Hematopoietic multipotent progenitor cell (in vitro differentiated cells): ENCODE data around the gene UCP3. TPM values are rescaled to one million over a fixed set of nuclear protein-coding genes. Genes with fewer than 3 reads are reported as not detected.
A peak's percentile ranks its signal among the peaks of the same experiment; 100 is the strongest.
"Not testable (repeated sequence)": the region's sequence is repeated elsewhere in the genome, so short reads cannot be mapped to it uniquely, and the experiment has no call there.

Experiments used
- DNase-seq, 3 donors: peaks; one replicate each; pipeline ENCODE4 v3.0.0-alpha.2; 2011 to 2015; ENCODE audit warnings: low read depth in 2 of 3, low spot score in 2 of 3
- total RNA-seq: library from RNA; depleted of rRNA; stranded (reverse); fragments of >200 nt; gene quantifications from one replicate; pipeline ENCODE4 v1.2.3, GENCODE V29; 2012

UCP3 gene
- total RNA-seq, 1 donor = 2.4 TPM

DNA sequence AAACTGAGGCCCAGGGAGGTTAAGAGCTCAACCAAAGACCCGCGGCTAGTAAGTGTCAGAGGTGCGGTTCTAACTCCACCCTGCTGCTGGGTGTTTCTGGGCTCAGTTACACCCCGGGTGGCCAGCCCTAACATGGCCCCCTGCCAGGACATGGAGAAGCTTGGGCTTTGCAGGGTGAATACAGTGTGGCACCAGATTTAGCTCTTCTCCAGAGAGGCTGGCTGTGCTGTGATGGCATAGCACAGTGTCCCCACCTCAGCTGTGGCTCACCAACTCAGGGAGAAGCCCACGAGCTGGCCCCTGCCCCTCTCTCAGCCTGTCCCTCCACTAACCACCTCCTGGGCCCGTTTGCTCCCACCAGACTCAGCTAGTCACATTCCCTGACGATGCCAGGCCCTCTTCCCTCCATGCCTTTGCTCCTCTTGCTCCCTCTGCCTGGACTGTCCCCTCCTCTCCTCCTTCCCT is 7.0 kb downstream of the UCP3 start:
- no peak for DNase-seq

DNA sequence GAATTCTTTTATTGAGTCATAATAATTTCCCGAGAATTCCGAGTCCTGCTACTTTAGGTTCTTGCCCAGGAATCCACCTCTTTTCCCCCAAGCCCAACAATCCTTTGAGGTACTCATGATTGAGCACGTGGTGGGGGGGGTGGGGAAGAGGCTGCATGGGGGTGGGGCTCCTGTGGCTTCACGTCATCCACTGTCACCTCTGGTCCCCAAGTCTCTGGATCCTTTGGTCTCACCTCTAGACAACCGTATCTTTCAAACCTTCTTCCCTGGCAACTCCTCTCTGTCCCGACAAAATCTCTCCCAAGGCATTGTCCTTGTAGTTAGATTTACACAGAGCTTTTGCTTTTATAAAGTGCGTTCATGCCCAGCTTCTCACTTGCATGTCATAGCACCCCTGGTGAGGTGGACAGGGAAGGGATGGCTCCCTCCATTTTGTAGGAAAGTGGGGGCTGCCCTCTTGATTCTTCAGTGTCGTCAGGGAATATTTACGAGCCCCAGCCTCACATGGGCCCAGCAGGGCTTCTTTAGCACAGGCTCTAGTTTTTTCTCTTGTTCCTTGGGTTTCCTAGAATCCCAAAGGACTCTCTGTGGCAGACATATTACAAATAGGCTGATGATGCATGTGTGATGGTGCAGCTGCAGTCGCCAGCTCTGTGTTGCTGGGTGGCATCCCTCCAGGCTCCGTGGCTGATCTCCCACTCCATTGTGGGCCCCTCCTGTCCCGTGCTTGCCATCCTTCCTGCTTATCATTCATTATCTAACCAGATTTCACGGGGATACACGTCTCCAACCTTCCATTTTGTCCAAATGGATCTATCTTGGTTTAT is 8.4 kb downstream of the UCP3 start:
- DNase-seq = no peak

DNA sequence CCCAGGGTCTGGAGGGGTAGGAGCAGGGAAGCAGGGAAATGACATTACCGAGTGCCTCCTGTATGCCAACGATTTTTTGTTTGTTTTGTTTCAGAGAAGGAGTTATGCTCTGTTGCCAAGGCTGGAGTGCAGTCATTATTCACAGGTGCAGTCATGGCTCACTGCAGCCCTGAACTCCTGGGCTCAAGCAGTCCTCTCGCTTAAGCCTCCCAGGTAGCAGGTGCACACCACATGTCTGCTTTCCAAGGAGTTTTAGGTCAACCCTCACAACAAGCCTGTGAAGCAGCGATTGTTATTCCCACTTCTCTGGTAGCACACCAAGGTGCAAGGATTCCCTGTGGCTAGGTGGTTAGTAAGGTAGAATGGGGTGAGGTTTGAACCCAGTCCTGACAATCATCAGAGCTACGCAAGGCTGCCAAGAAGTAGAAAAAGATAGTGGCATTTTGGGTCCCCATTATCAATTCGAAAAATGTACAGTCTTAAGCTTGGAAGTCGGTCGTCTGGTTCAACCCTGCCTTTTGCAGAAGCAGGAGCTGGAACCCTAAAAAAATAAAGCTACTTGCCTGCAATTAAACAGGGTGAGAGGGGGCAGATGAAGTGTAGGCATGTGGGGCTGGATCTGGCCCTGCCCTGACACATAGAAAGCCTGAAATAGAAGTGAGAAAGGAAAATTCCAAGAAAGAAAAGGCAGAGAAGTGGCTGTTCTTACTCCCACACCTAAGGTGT is 9.1 kb downstream of the UCP3 start:
- DNase-seq = no peak

DNA sequence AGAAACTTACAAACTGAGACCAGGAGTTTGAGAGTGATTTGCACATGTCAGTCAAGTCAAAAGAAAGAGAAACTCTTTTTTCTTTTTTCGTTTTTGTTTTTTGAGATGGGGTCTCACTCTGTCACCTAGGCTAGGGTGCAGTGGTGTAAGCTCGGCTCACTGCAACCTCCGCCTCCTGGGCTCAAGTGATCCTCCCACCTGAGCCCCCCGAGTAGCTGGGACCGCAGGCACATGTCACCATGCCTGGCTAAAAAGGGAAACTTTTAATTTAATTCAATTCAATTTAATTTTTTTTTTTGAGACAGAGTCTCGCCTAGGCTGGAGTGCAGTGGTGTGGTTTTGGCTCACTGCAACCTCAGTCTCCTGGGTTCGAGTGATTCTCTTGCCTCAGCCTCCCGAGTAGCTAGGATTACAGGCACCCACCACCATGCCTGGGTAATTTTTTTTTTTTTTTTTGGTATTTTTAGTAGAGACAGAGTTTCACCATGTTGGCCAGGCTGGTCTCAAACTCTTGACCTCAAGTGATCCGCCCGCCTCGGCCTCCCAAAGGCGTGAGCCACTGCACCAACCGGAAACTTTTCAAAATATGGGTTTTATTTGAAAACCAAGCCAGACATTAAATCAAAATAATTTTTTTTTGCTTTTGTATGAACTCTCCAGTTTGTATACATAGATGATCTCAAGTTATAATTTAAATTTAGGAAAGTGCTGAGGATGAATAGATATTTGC is 9.9 kb downstream of the UCP3 start:
- DNase-seq = no peak

DNA sequence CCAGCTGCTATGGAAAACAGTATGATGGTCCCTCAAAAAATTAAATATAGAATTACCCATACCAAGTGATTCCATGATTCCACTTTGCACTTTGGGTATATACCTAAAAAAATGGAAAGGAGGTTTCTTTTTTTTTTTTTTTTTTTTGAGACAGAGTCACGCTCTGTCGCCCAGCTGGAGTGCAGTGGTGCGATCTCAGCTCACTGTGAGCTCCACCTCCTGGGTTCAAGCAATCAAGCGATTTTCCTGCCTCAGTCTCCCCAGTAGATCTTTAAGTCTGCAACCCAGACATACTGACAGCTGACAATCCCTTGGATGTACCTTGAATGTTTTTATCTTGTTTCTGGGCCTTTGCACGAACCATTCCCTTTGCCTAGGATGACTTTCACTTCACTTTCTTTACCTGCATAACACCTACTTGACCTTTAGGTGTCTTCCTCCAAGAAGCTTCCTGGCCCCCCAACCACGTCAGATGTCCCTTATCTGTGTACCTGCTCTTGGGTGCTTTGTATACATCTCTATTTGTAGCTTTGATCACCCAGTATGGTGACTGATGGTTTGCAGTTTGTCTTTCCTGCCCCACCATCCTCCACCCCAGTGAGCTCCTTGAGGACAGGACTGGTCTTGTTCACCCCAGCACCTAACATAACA is 11.6 kb downstream of the UCP3 start:
- DNase-seq = no peak

DNA sequence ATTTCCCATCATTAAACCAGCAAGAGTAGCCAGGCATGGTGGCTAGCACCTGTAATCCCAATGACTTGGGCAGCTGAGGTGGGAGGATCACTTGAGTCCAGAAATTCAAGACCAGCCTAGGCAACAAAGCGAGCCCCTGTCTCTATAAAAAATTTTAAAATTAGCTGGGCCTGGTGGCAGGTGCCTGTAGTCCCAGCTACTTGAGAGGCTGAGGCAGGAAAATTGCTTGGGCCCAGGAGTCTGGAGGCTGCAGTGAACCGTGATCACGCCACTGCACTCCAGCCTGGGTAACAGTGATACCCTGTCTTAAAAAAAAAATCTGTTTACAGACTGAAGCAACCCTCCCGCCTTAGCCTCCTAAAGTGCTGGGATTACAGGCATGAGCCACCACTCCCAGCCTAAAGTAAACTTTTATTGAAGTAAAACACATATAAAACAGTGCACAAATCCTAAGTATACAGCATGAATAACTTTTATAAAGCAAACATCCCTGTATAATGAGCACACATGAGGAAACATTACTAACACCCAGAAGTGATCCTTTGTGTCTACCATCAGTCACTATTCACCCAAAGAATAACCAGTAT is 12.6 kb downstream of the UCP3 start:
- no peak for DNase-seq

DNA sequence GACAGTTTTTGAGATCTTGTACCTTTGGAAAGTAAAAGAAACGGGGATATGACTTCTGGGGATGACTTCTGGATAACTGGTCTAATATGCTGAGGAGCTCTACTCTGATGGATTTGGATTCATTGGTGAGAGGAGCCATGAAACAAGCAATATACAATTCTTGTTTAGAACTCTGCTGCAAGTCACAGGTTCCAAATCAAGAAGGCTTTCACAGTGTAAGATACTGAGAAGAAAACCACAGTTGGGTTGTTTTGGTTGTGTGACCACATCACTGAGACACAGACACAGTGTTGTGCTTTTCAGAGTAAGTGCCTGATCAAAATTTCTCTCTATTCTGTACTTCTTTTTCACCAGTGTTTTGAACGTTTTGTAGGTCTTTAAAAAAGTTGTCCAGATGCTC is 13.2 kb downstream of the UCP3 start:
- DNase-seq = peak in 1 of 3 donors; percentile 42

DNA sequence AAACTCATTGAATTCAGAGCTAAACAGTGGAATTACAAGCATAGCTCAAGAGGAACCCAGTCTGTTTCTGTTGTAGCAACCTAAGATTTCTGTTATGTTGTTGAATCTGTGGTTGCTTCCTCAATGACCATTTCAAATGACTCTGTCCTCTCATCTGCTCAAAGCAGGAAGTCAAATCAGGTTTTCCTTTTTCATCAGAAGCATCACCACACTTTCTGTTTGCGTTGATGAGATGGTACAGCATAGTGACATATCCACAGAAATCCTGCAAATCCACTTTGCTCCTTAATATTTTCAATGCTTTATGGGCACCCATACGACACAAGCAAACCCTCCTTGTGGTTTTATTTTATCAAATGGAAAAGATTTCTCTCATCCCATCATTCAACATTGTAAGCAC is 13.6 kb downstream of the UCP3 start:
- peak; percentile 58 to 88 (median 63) for DNase-seq

DNA sequence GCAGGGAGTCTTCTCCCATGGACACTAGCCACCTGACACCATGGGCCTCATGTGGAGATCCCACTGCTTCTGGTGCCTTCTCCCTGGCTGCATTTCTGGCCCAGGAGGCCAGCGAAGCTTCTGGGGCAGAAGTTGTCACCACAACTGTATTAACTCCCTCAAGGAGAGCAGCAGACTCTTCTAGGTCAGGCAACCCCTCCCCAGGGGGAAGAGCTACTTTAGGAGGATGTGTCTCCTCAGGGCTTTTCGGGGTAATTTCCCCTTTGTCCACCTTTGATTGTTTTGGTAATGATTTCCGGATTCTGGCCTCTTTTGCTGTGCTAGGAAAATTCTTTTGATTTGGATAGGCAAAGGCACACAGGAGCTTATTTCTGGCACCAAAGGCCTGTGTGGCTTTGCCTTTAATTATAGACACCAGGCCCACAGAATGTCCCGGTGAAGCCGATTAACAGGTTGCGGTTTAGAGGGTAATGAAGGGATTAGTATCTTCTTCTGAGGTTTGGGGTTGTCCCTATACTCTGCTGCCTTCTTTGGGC is 17.3 kb downstream of the UCP3 start:
- no peak for DNase-seq

DNA sequence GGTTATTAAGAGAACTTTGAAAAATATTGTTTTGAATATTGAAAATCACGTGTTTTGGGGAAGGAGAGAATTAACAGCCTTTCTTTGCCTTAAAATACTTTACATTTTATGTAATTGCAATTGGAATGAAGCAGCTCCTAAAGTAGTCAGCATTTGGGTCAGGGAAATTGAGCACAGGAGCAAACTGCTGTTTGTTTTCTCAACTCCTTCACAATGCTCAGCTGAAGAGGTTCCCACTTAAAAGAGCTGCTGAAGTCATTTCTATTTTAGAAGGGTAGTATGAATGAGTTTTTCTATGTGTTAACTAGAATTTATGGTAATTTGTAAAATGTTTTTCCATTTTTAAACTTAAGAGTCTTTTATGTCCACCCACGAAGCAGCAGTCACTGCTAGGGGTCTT is 18.2 kb downstream of the UCP3 start:
- no peak for DNase-seq

DNA sequence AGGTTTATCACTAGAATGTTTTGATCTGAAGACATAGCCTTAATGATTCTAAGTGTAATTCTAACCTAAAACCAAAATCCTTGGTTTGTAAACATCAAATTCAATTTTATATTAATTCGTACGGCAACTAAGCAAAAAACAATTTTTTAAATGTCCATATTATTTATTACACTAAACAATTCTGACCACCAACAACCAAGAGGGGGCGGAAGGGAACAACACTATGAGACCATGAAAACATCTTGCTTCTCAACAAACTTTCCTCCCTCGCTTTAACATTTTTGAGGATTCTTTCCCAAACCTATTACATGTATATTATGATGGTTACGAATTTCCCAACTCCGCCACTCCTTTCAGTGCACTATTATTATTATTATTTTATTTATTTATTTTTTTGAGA is 19.7 kb downstream of the UCP3 start:
- DNase-seq = peak in 1 of 3 donors; percentile 51

DNA sequence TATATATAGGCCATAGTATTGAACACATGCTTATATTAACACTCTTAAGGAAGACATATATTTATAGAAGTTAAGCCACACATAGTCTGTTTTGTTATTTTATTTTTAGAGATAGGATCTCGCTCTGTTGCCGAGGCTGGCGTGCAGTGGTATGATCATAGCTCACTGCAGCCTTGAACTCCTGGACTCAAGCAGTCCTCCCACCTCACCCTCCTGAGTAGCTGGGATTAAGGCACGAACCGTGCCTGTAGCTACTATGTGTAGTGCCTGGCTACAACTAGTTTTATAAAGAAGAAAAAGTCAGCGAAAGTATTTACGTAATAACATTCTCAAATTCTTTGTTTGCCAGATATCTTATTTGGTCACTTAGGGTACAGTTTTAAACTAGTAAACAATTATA is 20.7 kb downstream of the UCP3 start:
- no peak for DNase-seq

DNA sequence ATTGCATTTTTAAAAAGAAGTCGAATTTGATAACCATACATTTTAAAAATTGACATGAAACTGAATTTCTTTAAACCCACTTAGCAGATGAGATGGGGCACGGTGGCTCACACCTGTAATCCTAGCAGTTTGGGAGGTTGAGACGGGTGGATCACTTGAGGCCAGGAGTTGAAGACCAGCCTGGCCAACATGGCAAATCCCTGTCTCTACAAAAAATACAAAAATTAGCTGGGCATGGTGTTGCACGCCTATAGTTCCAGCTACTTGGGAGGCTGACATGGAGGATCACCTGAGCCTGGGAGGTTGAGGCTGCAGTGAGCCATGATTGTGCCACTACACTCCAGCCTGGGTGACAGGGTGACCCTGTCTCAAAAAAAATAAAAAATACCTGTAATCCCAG is 23.2 kb downstream of the UCP3 start:
- not testable (repeated sequence) for DNase-seq

DNA sequence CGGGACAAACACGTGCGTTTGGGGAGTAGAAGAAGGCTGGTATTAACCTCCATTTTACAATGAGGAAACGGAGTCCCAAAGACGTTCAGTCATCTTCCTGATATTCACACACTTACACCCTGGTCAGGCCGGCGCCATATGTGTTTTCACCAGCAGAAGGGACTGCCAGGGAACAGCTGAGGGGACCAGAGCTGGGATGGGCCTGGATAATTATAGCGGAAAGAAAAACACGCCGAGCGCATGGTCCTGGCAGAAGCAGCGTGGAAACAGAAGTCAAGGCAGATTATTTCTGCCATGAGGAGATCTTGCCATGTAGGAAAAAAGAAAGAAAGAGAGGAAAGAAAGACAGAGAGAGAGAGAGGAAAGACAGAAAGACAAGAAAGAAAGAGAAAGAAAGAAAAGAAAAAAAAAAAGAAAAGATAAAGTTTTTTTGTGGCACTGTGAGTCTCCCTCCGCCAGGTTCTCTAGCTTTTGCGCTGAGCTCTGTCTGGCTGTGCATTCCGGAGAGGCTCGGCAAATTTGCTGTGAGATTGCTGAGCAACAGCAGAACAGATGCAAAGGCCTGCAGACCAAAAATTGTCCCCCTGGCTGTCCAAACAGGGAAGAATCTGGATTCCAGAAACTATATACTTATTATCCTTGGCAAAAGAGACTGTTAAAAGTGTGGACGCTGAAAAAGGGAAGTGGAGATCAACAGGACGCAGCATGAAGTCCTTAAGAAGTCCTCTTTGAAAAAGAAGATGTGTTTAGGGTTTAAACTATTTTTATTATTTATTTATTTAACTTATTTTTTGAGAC is 24.9 kb downstream of the UCP3 start:
- peak in 1 of 3 donors; percentile 52 for DNase-seq

DNA sequence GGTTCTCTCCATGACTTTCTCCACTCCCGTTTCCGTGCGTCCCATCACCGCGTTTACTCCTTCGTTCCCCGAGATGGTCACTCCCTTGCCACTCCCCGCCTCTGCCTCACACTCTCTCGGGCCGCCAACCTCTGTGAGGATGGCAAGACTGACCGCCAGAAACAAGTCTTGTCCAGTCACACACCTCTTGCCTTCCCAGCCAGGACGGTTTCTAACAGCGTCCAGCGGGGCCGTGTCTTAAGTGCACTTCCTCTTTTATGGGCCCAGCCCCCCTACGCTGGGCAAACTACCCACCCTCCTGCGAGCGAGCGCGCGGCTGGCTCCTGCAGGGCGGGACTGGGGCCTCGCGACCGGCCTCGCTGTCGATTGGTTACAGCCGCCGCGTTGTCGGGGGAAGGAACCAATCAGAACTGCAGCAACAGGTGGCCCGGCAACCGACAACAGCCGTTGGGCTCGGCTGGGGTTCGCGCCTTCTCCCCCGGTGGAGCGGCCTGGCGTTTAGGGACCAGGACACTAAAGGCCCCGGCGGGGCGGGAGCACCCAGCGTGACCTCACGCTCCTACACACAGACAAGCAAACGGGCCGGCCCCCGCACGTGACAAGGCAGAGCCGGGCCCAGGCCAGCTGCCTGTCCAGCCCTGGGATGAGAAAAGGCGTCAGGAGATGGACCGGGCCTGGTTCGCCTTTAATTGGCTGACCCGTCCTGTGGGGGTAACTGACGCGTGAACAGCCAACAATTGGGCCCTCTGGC is 25.7 kb downstream of the UCP3 start:
- DNase-seq = peak; percentile 75 to 99 (median 98)

DNA sequence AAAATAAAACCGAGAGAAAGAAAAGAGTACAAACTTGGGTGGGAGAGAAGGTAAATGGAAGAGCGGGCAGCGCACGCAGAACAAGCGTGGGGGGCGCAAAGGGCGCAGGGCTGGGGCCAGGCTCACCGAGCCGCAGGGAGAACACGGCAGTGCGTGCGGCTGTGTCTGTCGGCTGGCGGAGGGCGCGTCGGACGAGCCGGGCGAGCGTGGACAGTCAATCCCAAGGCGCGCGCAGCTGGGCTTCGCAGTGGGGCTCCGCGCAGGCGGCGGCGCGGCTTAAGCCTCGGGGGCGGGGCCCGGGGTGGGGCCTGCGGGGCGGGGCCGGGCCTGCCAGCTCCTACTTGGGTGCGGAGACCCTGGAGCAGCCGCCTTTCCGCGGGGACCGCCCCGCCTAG is 26.3 kb downstream of the UCP3 start, which contains the start of gene UCP2:
TSS of gene UCP2 (minus strand) at position 249 of the 395 bp plus-strand sequence. CDS start 4,465 bp downstream, outside the sequence.
- peak in 2 of 3 donors; percentile 62 to 81 for DNase-seq

DNA sequence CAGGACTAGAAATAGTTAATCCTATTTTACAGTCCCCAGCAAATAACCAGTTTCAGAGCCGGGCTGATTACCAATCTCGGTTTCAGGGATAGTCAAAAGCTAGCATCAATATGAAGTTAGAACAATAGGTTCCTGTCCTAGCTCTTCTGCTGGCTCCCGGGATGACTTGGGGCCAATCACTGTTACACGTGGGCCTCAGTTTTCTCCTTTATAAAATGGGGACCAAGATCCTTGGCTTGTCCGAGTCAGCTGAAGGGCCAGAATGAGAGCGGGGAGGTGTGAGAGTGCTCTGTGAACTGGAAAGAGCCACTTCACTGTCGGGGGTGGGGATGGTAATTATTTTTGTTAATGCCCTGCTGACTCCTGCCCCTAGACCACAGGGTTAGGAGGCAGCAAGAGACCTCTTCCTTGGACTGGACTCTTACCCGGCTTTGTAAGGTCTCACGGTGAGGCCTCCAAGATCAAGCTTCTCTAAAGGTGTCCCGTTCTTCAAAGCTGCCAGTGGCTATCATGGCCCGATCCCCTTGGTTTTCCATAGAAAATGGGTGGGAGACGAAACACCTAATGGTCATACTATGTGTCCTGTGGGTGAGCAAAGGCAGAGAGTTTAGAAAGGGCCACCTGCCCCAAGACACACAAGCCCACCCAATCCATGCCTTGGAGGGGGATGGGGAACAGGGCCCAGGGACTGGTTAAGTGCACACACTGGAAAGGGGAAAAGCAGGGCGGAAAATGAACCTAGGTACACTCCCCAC is 27.7 kb downstream of the UCP3 start:
- DNase-seq = no peak
